GM11168 (cell line): ENCODE data around the gene PHF21A.

Experiments
- in situ Hi-C: fragments of 300-500 bp; cut with MboI; formaldehyde crosslinking; loops from one replicate; pipeline ENCODE4 v1.12.0; 2022; ENCODE audit warnings: low sequenced_read_pairs; ENCODE audit not compliant: unreplicated experiment

The PHF21A gene

DNA sequence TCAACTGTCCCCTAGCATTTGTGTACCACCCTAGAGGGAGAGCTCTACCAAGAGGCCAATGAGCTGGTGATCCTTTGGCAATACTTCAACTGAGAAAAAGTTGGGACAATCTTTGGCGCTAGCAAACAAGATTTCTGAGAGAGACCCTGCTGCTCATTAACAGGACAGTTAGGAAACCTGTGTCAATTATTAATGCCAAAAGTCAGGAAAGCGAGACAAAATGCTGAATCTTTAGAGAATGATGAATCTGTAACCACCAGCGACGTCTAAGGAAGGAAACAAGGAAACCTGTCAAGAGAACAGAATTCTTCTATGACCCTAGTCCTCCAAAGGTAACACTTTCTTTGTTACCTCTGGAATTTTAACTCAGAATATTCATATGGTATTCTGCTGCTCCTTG lies 178.9 kb downstream of the PHF21A start:
- in situ Hi-C loops: no loop called here

DNA sequence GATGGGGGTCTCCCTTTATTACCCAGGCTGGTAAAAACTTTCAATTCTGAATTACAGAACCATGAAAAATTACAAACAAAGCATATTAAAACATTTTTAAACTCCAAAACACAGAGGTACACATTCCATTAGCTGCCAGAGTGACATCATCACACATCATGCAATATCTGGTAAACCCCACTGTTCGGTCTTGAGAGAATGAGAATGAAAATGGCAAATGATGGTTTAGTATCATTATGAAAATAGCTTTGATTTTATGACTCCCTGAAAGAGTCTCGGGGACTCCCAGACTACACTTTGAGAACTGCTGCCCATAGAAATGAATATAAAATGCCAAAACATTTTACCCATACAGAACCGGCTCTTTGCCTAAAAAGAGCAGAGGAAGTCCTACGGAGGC lies 180.0 kb downstream of the PHF21A start:
- in situ Hi-C loops: no loop called here

DNA sequence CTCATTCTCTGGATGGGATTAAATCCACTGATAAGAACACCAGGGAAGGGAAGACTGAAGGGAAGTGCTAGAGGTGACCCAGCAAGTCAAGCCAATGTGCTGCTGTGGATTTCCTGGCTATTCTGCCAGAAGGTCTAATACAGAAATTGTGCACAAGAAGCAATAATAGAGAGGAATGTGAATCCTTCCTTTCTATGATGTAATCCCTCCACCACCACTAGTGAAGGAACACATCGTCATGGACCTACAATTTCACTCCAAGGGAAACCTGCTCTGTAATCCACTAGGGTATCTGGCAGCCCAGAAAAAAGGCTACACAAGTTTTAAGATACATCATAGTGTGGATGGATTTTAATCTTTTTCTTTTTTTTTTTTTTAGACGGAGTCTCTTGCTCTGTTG lies 181.4 kb downstream of the PHF21A start:
- in situ Hi-C loops: no loop called here

DNA sequence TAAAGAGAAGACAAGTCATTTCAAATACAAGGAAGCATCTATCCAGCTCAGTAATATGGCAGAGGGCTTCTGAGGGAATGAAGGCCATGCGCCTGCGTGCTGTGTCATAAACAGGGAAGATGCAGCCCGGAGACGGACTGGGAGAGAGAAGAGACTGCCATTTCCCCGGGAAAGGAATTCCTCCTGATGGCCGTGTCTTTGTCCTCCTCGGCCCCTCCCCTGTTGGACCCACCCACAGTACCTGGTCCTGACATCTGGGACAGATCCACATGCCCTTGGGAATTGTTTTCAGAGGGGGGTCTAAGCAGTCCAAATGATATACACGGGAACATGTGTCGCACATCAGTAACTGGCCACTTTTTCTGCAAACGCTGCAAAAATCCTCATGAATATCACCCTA lies 183.3 kb downstream of the PHF21A start:
- in situ Hi-C loops: no loop called here

DNA sequence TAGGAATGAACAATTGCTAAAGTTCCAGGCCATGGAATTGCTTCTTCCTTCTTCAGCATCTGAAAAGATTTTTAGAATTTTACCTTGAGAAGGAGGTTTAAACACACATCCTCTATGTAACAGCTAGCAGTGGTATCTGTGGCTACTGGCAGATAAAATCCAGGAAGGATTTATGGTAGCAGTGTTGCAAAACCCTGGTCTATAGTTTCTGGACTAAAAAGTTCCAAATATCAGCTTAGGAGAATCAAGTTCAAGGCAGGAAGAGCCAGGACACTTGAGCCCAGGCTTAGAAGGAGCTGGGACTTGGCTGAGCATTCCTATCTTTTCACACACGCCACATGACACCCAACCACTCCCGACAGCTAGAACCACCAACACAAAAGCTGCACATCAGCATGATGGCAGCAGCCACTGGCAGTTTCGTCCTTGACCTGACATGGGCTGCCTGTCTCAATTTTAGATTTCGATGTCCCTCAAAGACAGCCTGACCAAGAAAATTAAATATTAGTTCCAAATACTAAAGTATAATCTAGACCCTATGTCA lies 184.7 kb downstream of the PHF21A start:
- in situ Hi-C loops: no loop called here

DNA sequence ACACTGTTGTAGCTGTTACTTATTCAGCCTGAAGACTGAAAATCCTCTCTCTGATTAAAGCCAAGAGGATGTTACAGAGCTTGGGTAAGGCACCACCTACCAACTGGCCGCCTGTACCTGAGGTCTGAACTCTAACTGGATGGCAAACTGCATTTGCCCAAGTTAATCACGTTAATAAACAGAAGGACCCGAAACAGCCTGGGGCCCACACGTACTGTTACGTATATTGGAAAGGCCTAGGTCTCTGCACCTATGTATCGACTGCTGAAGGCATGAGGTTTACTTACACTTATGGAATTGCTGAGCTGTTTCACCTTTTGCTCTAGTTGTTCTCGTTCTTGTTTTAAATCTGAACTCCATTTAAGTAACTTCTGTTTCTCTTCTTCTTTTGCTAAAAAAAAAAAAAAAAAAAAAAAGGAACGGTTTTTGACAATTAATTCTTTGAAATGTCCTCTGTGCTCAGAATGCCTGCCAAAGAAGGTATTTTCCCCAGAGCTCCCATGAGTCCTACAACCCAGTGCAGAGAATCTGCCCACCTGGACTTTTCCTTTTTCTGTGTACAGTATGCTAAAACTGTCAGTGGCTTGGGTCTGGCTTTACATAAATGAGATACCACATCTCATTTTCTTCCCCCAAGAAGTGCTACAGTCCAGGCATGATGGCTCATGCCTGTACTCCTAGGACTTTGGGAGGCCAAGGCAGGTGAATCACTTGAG lies 185.7 kb downstream of the PHF21A start:
- in situ Hi-C loops: no loop called here

DNA sequence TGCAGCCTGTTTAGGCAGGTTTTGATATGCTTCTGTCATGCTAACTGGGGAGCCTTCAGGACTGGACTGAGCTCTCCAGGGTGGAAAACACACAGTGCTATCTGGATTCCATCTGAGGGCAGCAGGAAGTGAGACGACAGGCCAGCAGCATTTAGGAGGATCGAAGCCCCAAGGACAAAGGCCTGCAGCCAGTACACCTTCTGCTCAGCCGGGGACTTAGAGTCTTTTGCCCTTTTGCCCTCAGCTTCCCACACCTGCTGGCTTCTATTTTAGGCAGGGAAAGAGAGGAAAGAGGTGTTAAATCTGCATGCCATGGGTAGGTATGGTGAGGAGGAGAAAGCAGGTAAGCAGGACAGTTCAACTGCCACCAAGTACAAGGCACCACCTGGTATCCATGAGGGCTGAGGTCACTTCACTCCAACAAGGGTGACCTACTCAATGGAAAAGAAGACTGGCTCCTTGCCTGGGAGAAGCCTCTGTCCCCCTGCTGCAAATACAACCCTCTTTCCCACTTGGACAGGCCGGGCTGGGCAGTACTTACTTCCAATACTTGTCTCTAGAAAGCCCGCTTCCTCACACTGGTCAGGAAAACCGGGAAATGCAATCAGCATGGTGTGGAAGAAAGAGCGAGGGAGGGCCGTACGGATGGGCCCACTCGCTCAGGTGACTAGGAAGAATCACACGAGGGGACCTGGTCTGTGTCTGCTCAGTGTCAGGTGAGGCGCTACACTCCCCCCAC lies 186.5 kb downstream of the PHF21A start:
- in situ Hi-C loops: no loop called here

DNA sequence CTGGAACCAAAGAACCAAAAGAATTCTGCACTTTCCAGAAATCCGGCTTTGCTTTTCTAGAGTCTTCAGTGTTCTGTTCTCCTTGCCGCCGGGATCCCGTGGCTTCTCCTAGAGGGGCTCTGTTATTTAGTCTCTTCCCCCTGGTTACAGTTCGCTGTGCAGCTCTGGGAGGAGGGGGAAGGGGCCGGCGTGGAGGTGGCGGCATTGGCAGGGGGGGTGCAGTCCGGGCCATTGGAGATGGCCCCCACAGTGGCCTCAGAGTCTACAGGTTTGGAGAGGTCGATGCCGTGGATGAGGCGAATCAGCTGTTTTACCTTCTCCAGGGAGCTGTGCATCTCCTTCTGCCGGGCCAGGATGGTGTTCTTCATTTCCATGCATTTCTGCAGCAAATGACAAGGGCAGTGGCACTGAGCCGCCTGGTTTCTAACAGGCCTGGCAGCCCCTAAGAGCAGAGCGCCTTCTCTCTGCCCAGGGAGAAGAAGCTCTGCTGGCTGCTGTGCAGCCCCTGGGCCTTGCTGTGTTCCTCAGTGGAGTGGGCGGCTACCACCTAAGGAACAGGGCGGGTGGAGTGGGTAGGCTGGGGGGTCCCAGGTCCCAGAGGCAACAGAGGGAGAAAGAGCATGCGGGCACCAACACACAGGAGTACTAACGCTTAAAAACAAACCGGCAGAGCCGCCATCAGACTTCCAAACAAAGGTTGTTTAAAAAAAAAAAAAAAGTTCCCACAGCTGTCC lies 187.2 kb downstream of the PHF21A start:
- in situ Hi-C loops: no loop called here

DNA sequence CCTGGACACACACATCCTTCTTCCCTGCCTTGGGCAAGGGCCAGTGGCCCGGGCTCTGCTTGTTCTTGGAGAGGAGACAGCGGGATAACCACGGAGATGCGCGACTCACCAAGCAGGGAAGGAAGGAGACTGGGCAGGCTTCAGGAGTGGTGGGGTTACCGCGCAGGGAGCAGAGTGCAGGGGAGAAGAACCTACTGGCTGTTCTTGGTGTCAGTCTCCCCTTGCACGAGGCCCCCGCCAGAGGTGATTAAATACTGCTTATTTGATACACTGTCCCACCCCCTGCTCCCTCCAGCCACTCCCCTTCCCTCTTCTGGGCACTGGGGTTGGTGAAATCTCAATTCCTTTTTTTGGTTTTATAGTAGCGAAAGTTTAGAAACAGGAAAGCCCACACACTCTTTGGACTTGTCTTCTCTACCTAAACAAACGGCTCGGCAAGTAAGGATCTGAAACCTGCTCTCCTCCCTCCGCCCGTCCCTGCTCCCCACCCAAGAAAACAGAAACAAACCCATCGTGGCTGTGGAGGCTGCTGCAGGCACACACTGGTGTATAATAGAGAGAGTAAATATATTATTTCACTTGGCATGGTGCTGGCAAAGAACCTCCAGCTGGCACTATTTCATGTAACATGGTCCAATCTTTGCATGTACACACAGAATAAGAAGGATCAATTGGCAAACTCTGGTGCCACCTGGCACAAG lies 188.0 kb downstream of the PHF21A start:
- in situ Hi-C loops: no loop called here

DNA sequence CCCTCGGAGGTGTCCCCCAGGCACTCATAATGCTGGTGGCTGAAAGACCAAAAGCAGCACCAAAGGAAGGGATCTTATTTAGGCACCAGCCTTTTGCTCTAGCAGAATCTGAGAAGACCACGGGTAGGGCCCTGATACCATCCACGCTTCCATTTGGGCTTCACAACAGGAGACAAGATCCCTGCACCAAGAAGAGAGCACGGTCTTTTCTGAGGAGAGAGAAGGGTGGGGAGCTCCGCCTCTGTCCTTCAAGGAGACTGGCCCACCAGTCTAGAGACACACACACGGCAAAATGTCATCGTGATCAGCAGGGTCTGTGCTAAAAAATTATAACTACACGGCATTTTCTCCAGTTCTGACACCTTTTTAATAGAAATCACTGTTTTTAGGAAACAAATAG lies 189.0 kb downstream of the PHF21A start:
- in situ Hi-C loops: no loop called here

DNA sequence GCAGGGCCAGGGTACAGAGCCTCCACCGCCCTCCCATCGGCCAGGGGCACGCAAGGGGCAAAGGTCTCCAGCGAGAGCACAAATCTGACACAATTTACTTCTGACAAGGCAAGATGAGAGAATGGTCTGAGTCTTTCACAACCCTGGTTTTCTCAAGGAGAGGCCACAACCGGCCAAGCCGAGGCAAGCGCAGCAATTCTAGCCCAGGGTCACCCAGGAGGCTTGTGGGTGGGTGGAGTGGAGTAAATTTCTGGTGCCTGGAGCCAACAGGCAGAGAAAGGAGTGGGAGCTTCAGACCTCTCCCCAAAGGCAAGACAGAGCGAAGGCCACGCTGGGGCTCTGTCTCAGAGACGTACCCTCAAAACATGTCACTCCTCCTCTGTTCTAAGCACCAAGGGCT lies 189.5 kb downstream of the PHF21A start:
- in situ Hi-C loops: no loop called here

DNA sequence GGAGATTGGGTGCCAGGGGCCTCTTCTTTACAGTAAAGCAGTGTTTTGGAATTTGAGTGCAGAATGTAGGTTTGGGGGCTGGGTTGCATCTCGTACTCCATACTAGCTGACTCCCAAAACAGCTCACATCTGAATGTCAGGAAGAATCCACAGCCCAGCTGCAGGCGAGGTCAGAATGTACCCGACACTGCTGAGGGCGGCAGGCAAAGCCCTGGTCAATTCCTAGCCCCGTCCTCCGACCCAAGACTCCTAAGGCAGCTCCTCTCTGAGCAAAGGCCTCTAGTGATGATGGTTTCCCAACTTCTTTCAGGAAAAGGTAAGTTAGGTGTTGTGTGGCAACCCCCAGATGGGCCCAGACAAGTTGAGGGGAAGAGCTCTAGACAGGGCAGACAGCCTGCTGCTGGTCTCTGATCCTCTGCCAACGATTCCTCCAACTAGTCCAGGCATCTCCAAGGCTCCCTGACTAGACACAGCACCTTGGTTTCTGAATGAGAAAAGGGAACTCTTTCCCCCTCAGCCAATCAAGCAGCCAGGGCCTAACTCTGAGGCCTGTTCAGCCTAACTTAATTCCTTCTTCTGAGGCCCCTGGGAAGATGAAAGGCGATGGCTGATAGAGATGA lies 190.2 kb downstream of the PHF21A start:
- in situ Hi-C loops: no loop called here

DNA sequence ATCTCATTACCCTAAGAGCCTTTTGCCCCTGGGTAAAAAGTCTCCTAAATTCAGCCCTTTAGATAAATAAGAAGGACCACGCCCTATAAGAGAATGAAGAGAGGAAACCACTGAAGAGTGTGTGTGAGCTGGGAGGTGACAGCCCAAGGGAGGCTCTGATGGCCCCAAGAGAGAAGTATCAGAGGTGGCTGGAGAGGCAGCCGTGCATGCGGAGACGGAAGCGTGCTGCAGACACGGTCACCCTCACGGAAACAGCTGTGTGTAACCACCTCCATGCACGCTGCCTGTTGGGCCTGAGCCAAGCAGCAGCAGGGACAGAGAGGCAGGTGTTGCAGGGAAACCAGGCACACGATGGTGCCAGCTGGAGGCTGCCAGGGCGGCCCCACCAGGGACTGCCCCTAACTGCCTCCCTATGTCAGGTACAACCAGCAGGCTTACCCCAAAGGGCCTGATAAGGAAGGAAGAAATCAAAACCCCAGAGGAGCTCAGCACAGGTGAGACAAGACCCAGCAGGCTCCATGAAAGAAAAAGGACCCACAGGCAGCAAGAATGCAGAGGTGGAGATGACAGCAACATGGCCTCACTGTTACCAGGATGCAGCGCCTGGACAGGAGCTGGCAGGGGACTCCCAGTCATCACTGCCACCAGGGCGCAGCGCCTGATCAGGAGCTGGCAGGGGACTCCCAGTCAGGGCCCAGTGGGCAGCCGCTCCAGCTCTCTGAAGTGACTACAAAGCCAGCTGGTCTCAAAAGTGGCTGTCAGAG lies 191.0 kb downstream of the PHF21A start:
- in situ Hi-C loops: no loop called here

DNA sequence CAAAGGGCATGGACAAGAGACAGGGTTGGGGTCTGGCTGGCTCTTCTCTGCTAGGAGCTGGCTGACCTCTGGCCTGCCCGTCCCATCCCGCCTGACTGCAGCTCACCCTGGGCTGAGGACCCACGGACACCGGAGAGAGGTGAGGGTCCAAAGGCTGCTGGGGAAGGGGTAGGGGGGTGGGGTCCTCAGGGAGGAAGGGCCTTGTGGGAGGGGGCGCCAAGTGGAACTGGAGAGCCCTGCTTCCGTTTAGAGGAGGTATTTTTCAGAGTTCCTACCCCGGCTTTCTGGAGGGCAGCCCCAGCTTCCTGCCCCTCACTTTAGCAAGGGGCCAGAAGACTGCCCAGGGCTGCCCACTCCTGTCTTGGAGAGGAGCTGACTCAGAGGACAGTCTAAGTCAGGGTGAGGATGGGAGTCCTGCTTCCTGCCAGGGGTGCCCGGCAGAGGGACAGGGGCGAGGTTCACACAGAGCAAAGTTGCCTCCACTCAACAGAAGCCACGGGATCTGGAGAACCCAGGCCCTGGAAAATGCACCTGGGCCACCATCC lies 191.7 kb downstream of the PHF21A start:
- in situ Hi-C loops: no loop called here

DNA sequence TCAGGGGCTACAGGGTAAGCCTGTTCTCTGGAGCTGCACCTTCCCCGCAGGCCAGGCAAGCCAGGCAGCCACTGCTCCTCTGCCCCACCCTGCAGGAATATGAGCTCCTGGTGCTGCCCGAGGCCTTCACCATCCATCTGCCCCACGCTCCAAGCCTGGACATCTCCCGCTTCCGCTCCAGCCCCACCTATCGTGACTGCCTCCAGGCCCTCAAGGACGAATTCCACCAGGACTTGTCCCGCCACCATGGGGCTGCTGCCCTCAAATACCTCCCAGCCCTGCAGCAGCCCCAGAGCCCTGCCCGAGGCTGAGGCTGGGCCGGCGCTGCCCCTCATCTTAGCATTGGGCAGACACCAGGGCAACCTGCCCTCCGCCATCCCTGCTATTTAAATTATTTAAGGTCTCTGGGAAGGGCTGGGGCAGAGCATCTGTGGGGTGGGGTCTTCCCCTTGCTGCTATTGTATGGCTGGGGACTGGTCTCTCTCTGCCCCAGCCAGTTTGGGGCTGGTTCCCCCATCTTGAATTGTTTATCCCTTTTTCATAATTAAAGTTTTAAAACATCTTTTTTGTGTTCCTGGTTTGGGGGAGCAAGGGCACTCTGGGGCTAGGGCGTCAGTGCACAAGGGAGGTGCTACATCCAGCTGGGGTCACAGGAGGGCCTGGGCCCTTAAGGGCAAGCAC lies 192.6 kb downstream of the PHF21A start:
- in situ Hi-C loops: no loop called here

DNA sequence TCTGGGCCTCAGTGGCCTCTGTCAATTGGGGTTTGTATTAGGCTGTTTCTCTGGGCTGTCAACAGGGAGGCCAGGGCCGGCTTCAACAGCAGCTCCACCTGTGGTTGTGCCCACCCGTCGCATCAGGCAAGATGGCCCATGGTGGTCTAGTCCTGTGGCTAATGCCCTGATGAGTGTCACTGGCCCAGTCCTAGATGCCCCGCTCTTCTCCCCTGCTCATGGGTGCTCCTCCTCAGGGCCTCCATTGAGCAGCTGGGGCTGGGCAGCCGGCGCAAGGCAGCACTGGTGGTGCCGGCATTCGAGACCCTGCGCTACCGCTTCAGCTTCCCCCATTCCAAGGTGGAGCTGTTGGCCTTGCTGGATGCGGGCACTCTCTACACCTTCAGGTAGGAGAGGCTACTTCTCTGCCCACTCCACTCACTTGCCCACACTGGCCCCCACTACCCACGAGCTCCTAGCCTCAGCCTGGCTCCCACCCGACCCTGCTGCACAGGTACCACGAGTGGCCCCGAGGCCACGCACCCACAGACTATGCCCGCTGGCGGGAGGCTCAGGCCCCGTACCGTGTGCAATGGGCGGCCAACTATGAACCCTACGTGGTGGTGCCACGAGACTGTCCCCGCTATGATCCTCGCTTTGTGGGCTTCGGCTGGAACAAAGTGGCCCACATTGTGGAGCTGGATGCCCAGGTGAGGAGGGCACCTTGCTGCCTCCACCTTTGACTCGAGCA lies 193.4 kb downstream of the PHF21A start:
- in situ Hi-C loops: no loop called here

DNA sequence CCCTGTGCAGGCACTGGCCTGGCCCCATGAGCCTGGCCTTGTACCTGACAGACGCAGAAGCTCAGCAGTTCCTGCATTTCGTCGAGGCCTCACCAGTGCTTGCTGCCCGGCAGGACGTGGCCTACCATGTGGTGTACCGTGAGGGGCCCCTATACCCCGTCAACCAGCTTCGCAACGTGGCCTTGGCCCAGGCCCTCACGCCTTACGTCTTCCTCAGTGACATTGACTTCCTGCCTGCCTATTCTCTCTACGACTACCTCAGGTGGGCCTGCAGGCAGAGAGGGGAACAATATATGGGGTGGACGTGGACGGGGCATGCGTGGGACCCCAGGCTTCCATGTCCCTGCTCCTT lies 193.9 kb downstream of the PHF21A start:
- in situ Hi-C loops: no loop called here
